A673 (cell line): ENCODE results near the gene DLG4. TPM values are rescaled to one million over a fixed set of nuclear protein-coding genes. Genes with fewer than 3 reads are reported as not detected.
A peak's percentile ranks its signal among the peaks of the same experiment; 100 is the strongest.

Experiments used
- BruUV-seq: library from RNA; stranded (reverse); fragments of 400-500 nt; replicated peaks from 2 replicates; lab custom pipeline; 2021; lab: Mats Ljungman, UMichigan
- CTCF ChIA-PET: fragments of 300-600 bp; sonication (Branson Sonifier 250); formaldehyde crosslinking; loops from one replicate; lab custom pipeline; 2022; ENCODE audit warnings: antibody characterized with exemption; lab: Charles Lee
- POLR2A ChIA-PET: fragments of 300-600 bp; sonication (Branson Sonifier 250); formaldehyde crosslinking; loops from one replicate; lab custom pipeline; 2022; ENCODE audit warnings: antibody characterized with exemption; ENCODE audit not compliant: low non-redundant PET; lab: Charles Lee
- DNase-seq: peaks from one replicate; pipeline ENCODE4 v3.0.0-alpha.2; 2015; ENCODE audit warnings: low spot score
- H3K27ac ChIP-seq: fragments of 200-600 bp; sonication (generic); 2 replicates; pipeline ENCODE4 v1.5.1; 2016; ENCODE audit warnings: mixed run types, low read depth, mild to moderate bottlenecking, mixed read lengths, antibody characterized with exemption, low read length; ENCODE audit not compliant: poor library complexity, severe bottlenecking
- H3K27me3 ChIP-seq: fragments of 200-600 bp; sonication (generic); replicated peaks from 2 replicates; pipeline ENCODE4 v1.6.1; 2017; ENCODE audit warnings: mixed run types, low read depth, mild to moderate bottlenecking, mixed read lengths, antibody characterized with exemption, low read length; ENCODE audit not compliant: insufficient read depth, poor library complexity
- H3K36me3 ChIP-seq: fragments of 200-600 bp; sonication (generic); 2 replicates; pipeline ENCODE4 v1.6.1; 2016; ENCODE audit warnings: mixed run types, mild to moderate bottlenecking, mixed read lengths, antibody characterized with exemption, low read length; ENCODE audit not compliant: insufficient read depth, poor library complexity, severe bottlenecking
- H3K4me1 ChIP-seq: fragments of 200-600 bp; sonication (generic); 2 replicates; pipeline ENCODE4 v1.6.1; 2017; ENCODE audit warnings: mixed run types, mild to moderate bottlenecking, mixed read lengths, antibody characterized with exemption, low read length; ENCODE audit not compliant: insufficient read depth, poor library complexity, severe bottlenecking
- H3K4me3 ChIP-seq: fragments of 200-600 bp; sonication (generic); 2 replicates; pipeline ENCODE4 v1.5.1; 2016; ENCODE audit warnings: low read depth, mixed run types, mild to moderate bottlenecking, mixed read lengths, low read length; ENCODE audit not compliant: poor library complexity, severe bottlenecking
- H3K9me3 ChIP-seq: fragments of 200-600 bp; sonication (generic); 2 replicates; pipeline ENCODE4 v1.6.1; 2016; ENCODE audit warnings: mixed run types, low read depth, mild to moderate bottlenecking, mixed read lengths, antibody characterized with exemption, low read length; ENCODE audit not compliant: poor library complexity, severe bottlenecking
- CTCF ChIP-seq: fragments of 300-800, 200-600 bp; sonication (generic); conservative IDR thresholded peaks from 2 replicates; pipeline ENCODE4 v1.5.1; 2017; ENCODE audit warnings: low read depth, mild to moderate bottlenecking, antibody characterized with exemption, low read length, moderate library complexity, mixed read lengths
- EZH2 ChIP-seq: fragments of 200-600 bp; sonication (generic); IDR thresholded peaks from 2 replicates; pipeline ENCODE4 v1.6.1; 2017; ENCODE audit warnings: borderline replicate concordance, low read depth, mild to moderate bottlenecking, mixed read lengths, antibody characterized with exemption, low read length; ENCODE audit not compliant: poor library complexity, severe bottlenecking
- intact Hi-C: fragments of 100-400 bp; cut with micrococcal nuclease; formaldehyde crosslinking; loops from one replicate; pipeline ENCODE4 v1.10.0; 2022; ENCODE audit not compliant: unreplicated experiment
- total RNA-seq: library from RNA; stranded (reverse); gene quantifications from 2 replicates; pipeline ENCODE4 v1.2.3, GENCODE V29; 2021

Gene DLG4
- total RNA-seq, 1 experiment from 2014 or later, result 74.7 TPM

- peaks cover 22% of the 10 kb centered on the region for H3K4me1 ChIP-seq
- no peak overlapping the region for H3K27ac ChIP-seq
- peaks cover 64% of the 10 kb centered on the region for H3K36me3 ChIP-seq
- no peaks in the 10 kb centered on the region for H3K9me3 ChIP-seq
- intact Hi-C loops, result no loop called here
- DNase-seq, result no peak
- ChIA-PET CTCF (no interaction called here), POLR2A (interaction anchor here (0.6 to 0.7 kb wide), 2 partner anchors 8 to 18 kb away, joined by 3 read pairs; no protein-coding TSS in a partner anchor)
- no peaks in the 10 kb centered on the region for H3K27me3 ChIP-seq
- TF ChIP-seq CTCF, result no peak
- no peak for TF ChIP-seq EZH2
- TSS peak; percentile 43 for BruUV-seq
- peak overlapping the region; percentile 78 for H3K4me3 ChIP-seq
Measured at GRCh38 chr17:7232114-7232513, 12.5 kb upstream of the DLG4 start.

GRCh38 chr17:7229504-7229903 is 9.9 kb upstream of the DLG4 start:
- TF ChIP-seq EZH2 (no peak), CTCF (no peak)
- H3K9me3 ChIP-seq, result no peaks in the 10 kb centered on the region
- BruUV-seq, result no TSS peak
- H3K4me1 ChIP-seq, result peaks cover 8% of the 10 kb centered on the region
- DNase-seq, result no peak
- intact Hi-C loops, result no loop called here
- POLR2A ChIA-PET, result no interaction called here
- CTCF ChIA-PET, result no interaction called here
- H3K27me3 ChIP-seq, result no peaks in the 10 kb centered on the region
- H3K36me3 ChIP-seq, result peaks cover 65% of the 10 kb centered on the region
- H3K27ac ChIP-seq, result no peak overlapping the region
- H3K4me3 ChIP-seq, result no peak overlapping the region

DNA sequence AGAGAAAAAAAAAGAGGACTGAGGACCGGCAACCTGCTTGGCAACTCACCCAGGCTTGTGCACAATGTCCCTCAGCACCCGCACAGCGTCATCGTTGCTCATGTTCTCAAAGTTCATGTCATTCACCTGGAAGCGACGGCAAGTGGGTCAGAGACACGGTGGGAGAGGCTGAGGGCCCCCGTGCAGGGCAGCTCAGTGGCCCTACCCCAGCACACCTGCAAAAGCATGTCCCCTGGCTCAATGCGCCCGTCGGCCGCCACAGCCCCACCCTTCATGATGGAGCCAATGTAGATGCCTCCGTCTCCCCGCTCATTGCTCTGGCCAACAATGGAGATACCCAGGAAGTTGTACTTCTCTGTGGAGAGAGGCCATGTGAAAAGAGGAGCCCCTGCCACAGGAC is 9.3 kb upstream of the DLG4 start:
- no peaks in the 10 kb centered on the region for H3K27me3 ChIP-seq
- BruUV-seq, result no TSS peak
- H3K36me3 ChIP-seq, result peaks cover 70% of the 10 kb centered on the region
- TF ChIP-seq CTCF, result no peak
- no peak for TF ChIP-seq EZH2
- H3K27ac ChIP-seq, result no peak overlapping the region
- POLR2A ChIA-PET, result no interaction called here
- CTCF ChIA-PET, result no interaction called here
- no peaks in the 10 kb centered on the region for H3K9me3 ChIP-seq
- H3K4me1 ChIP-seq, result peaks cover 8% of the 10 kb centered on the region
- no peak for DNase-seq
- no peak overlapping the region for H3K4me3 ChIP-seq
- intact Hi-C loops, result no loop called here
